H9 (cell line): Measurements from ENCODE around the gene SUCLG1. TPM values are rescaled to one million over a fixed set of nuclear protein-coding genes. Genes with fewer than 3 reads are reported as not detected.

ENCODE experiments used
- DNase-seq: peaks from one replicate; pipeline ENCODE4 v3.0.0-alpha.2; 2017
- H2AFZ ChIP-seq: one replicate; pipeline ENCODE4 v1.6.1; 2013; ENCODE audit warnings: mild to moderate bottlenecking, low read length, control low read depth, moderate library complexity
- H2AK5ac ChIP-seq: 2 replicates; pipeline ENCODE4 v1.6.1; 2013; ENCODE audit warnings: low read length, control low read depth, mixed read lengths; ENCODE audit not compliant: insufficient read length
- H2BK120ac ChIP-seq: one replicate; pipeline ENCODE4 v1.6.1; 2013; ENCODE audit warnings: low read depth, mild to moderate bottlenecking, low read length, control low read depth, inconsistent platforms; ENCODE audit not compliant: poor library complexity, severe bottlenecking
- H2BK12ac ChIP-seq: 2 replicates; pipeline ENCODE4 v1.6.1; 2013; ENCODE audit warnings: low read length, control low read depth, mixed read lengths, low read depth; ENCODE audit not compliant: insufficient read length
- H2BK15ac ChIP-seq: 2 replicates; pipeline ENCODE4 v1.6.1; 2013; ENCODE audit warnings: low read depth, low read length, control low read depth
- H2BK20ac ChIP-seq: one replicate; pipeline ENCODE4 v1.6.1; 2013; ENCODE audit warnings: low read depth, mild to moderate bottlenecking, low read length, control low read depth, inconsistent platforms; ENCODE audit not compliant: poor library complexity, severe bottlenecking
- H2BK5ac ChIP-seq: 2 replicates; pipeline ENCODE4 v1.6.1; 2013; ENCODE audit warnings: low read length, control low read depth, mixed read lengths; ENCODE audit not compliant: insufficient read length
- H3K14ac ChIP-seq: 2 replicates; pipeline ENCODE4 v1.6.1; 2013; ENCODE audit warnings: low read length, control low read depth; ENCODE audit not compliant: insufficient read depth
- H3K18ac ChIP-seq: 2 replicates; pipeline ENCODE4 v1.6.1; 2013; ENCODE audit warnings: low read depth, mild to moderate bottlenecking, mixed read lengths, low read length, control low read depth; ENCODE audit not compliant: insufficient read length
- H3K23ac ChIP-seq: 2 replicates; pipeline ENCODE4 v1.6.1; 2013; ENCODE audit warnings: low read length, control low read depth, mixed read lengths, low read depth; ENCODE audit not compliant: insufficient read length
- H3K23me2 ChIP-seq: 2 replicates; pipeline ENCODE4 v1.6.1; 2013; ENCODE audit warnings: low read depth, mild to moderate bottlenecking, mixed read lengths, low read length, control low read depth; ENCODE audit not compliant: insufficient read length, poor library complexity, severe bottlenecking
- H3K27ac ChIP-seq: 2 replicates; pipeline ENCODE4 v1.5.1; 2013; ENCODE audit warnings: low read length, control low read depth, mixed read lengths, low read depth; ENCODE audit not compliant: insufficient read length
- H3K27me3 ChIP-seq: 2 replicates; pipeline ENCODE4 v1.6.1; 2013; ENCODE audit warnings: low read length, control low read depth, inconsistent platforms; ENCODE audit not compliant: insufficient read depth
- H3K4ac ChIP-seq: 2 replicates; pipeline ENCODE4 v1.6.1; 2013; ENCODE audit warnings: low read depth, mild to moderate bottlenecking, control low read depth, inconsistent platforms, low read length, moderate library complexity
- H3K4me1 ChIP-seq: 2 replicates; pipeline ENCODE4 v1.6.1; 2013; ENCODE audit warnings: low read length, control low read depth, inconsistent platforms; ENCODE audit not compliant: insufficient read depth
- H3K4me2 ChIP-seq: 2 replicates; pipeline ENCODE4 v1.6.1; 2013; ENCODE audit warnings: low read length, control low read depth, mixed read lengths; ENCODE audit not compliant: insufficient read length, insufficient read depth
- H3K56ac ChIP-seq: 2 replicates; pipeline ENCODE4 v1.6.1; 2013; ENCODE audit warnings: low read depth, mild to moderate bottlenecking, mixed read lengths, low read length, control low read depth; ENCODE audit not compliant: insufficient read length
- H3K79me1 ChIP-seq: 2 replicates; pipeline ENCODE4 v1.6.1; 2013; ENCODE audit warnings: low read depth, mild to moderate bottlenecking, moderate library complexity, low read length, control low read depth, inconsistent platforms; ENCODE audit not compliant: insufficient read depth, poor library complexity, severe bottlenecking
- H3K79me2 ChIP-seq: 2 replicates; pipeline ENCODE4 v1.6.1; 2013; ENCODE audit warnings: low read length, control low read depth, inconsistent platforms; ENCODE audit not compliant: insufficient read depth
- H3K9ac ChIP-seq: 2 replicates; pipeline ENCODE4 v1.6.1; 2013; ENCODE audit warnings: low read length, control low read depth, mixed read lengths; ENCODE audit not compliant: insufficient read length; ENCODE audit errors: extremely low read depth
- H3K9me3 ChIP-seq: one replicate; pipeline ENCODE4 v1.6.1; 2013; ENCODE audit warnings: low read depth, low read length, inconsistent platforms; ENCODE audit not compliant: control insufficient read depth
- H3T11ph ChIP-seq: one replicate; pipeline ENCODE4 v1.6.1; 2013; ENCODE audit warnings: mild to moderate bottlenecking, low read length, control low read depth, inconsistent platforms
- H4K20me1 ChIP-seq: one replicate; pipeline ENCODE4 v1.6.1; 2013; ENCODE audit not compliant: control insufficient read depth, insufficient read length, insufficient read depth
- H4K5ac ChIP-seq: 2 replicates; pipeline ENCODE4 v1.6.1; 2013; ENCODE audit warnings: low read depth, mild to moderate bottlenecking, mixed read lengths, low read length, control low read depth; ENCODE audit not compliant: insufficient read length
- H4K8ac ChIP-seq: replicated peaks from 2 replicates; pipeline ENCODE4 v1.6.1; 2013; ENCODE audit warnings: low read length, control low read depth, mixed read lengths, low read depth; ENCODE audit not compliant: insufficient read length
- H4K91ac ChIP-seq: 2 replicates; pipeline ENCODE4 v1.6.1; 2013; ENCODE audit warnings: low read depth, mild to moderate bottlenecking, moderate library complexity, mixed read lengths, low read length, control low read depth; ENCODE audit not compliant: insufficient read length
- H3K27ac Mint-ChIP-seq, 3 experiments: 2 replicates in 2 of 3; 3 replicates in 1 of 3; pipeline ENCODE4 v1.8.0; 2020 to 2021; ENCODE audit warnings: mixed read lengths in 3 of 3, mild to moderate bottlenecking in 1 of 3, moderate library complexity in 1 of 3
- H3K27me3 Mint-ChIP-seq: 2 replicates; pipeline ENCODE4 v1.8.0; 2021; ENCODE audit warnings: low read depth, mild to moderate bottlenecking, moderate library complexity, mixed read lengths
- H3K36me3 Mint-ChIP-seq, 3 experiments: 2 replicates in 2 of 3; 3 replicates in 1 of 3; pipeline ENCODE4 v1.8.0; 2020 to 2021; ENCODE audit warnings: low read depth in 3 of 3, mixed read lengths in 3 of 3; ENCODE audit not compliant: insufficient read depth in 1 of 3
- H3K4me1 Mint-ChIP-seq, 2 experiments: 2 replicates each; pipeline ENCODE4 v1.8.0; 2020; ENCODE audit warnings: mixed read lengths in 2 of 2
- H3K4me3 Mint-ChIP-seq, 2 experiments: 2 replicates in 1 of 2; 3 replicates in 1 of 2; pipeline ENCODE4 v1.8.0; 2020 to 2021; ENCODE audit warnings: mild to moderate bottlenecking in 2 of 2, mixed read lengths in 2 of 2, moderate library complexity in 1 of 2
- H3K9me3 Mint-ChIP-seq, 2 experiments: 2 replicates in 1 of 2; 3 replicates in 1 of 2; pipeline ENCODE4 v1.8.0; 2020; ENCODE audit warnings: mild to moderate bottlenecking in 2 of 2, mixed read lengths in 2 of 2, moderate library complexity in 1 of 2
- WGBS: extraction: QIAGEN DNeasy Blood & Tissue Kit; methylation state at CpG from one replicate; pipeline ENCODE4 v1.1.7; 2013; ENCODE audit warnings: missing lambda C conversion rate, low lambda C conversion rate, mixed read lengths; ENCODE audit not compliant: insufficient read length; ENCODE audit errors: extremely low coverage; 5-methylcytosine and 5-hydroxymethylcytosine counted together
- total RNA-seq: library from RNA; stranded (reverse); gene quantifications from 2 replicates; pipeline ENCODE4 v1.2.1, GENCODE V29; 2021
- TF ChIP-seq, protein P1 (sequence below): fragments of 200-600 bp; sonication (generic); conservative IDR thresholded peaks from 3 replicates; pipeline ENCODE4 v1.8.0; 2021; ENCODE audit warnings: antibody characterized with exemption, mild to moderate bottlenecking

SUCLG1 gene
- total RNA-seq, 1 experiment from 2014 or later, result 40.0 TPM

GRCh38 chr2:84491741-84492140 is 32.7 kb upstream of the SUCLG1 start:
- Histone ChIP-seq H3K56ac (no peak overlapping the region), H3K27me3 (no peaks in the 10 kb centered on the region), H4K5ac (no peak overlapping the region), H4K91ac (no peak overlapping the region), H2AFZ (no peak overlapping the region), H3T11ph (no peak overlapping the region), H4K8ac (no peak overlapping the region), H3K79me1 (no peaks in the 10 kb centered on the region), H3K9me3 (no peaks in the 10 kb centered on the region), H3K23ac (no peak overlapping the region), H3K79me2 (no peaks in the 10 kb centered on the region), H2BK20ac (no peak overlapping the region), H2BK15ac (no peak overlapping the region), H2BK120ac (no peak overlapping the region), H3K27ac (no peak overlapping the region), H2BK12ac (no peak overlapping the region), H3K23me2 (no peaks in the 10 kb centered on the region), H3K9ac (no peak overlapping the region), H3K4ac (no peak overlapping the region), H3K18ac (no peak overlapping the region), H2BK5ac (no peak overlapping the region), H3K4me1 (no peaks in the 10 kb centered on the region), H2AK5ac (no peak overlapping the region), H3K4me2 (no peak overlapping the region), H4K20me1 (no peaks in the 10 kb centered on the region), H3K14ac (no peak overlapping the region)
- Mint-ChIP-seq H3K4me3 (no peak overlapping the region), H3K27me3 (peaks cover 4% of the 10 kb centered on the region; the same call in 1 of the 2 replicates), H3K9me3 (no peaks in the 10 kb centered on the region), H3K27ac (peak overlapping the region in 1 of 3 experiments; percentile 84; a peak in 1 of 7 replicates), H3K4me1 (peaks cover 3% of the 10 kb centered on the region in 2 experiments; a peak in 1 of 4 replicates), H3K36me3 (peaks cover 0 to 3% (median 0%) of the 10 kb centered on the region in 3 experiments; a peak in 1 of 7 replicates)
- no peak for DNase-seq
- no CpG with 5 or more reads among the region's 6 CpGs for WGBS
- TF ChIP-seq, protein P1, sequence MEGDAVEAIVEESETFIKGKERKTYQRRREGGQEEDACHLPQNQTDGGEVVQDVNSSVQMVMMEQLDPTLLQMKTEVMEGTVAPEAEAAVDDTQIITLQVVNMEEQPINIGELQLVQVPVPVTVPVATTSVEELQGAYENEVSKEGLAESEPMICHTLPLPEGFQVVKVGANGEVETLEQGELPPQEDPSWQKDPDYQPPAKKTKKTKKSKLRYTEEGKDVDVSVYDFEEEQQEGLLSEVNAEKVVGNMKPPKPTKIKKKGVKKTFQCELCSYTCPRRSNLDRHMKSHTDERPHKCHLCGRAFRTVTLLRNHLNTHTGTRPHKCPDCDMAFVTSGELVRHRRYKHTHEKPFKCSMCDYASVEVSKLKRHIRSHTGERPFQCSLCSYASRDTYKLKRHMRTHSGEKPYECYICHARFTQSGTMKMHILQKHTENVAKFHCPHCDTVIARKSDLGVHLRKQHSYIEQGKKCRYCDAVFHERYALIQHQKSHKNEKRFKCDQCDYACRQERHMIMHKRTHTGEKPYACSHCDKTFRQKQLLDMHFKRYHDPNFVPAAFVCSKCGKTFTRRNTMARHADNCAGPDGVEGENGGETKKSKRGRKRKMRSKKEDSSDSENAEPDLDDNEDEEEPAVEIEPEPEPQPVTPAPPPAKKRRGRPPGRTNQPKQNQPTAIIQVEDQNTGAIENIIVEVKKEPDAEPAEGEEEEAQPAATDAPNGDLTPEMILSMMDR, result no peak
